Spleen (tissue), 7 donors: Measurements from ENCODE around the gene ACSF3.

ENCODE experiments used
- CTCF ChIP-seq, 11 experiments: fragments of 200-600 bp in 7 of 11; fragments of 450-650 bp in 4 of 11; sonication (generic) in 4 of 11; IDR thresholded peaks in 8 of 11; conservative IDR thresholded peaks in 3 of 11; 1 replicate in 7 of 11; 2 replicates in 4 of 11; pipeline versions ENCODE4 v1.4.0 to v1.8.0; 2016 to 2021; ENCODE audit warnings: antibody characterized with exemption in 11 of 11, inconsistent platforms in 4 of 11, mild to moderate bottlenecking in 1 of 11
- POLR2A ChIP-seq, 3 donors: fragments of 450-650 bp; IDR thresholded peaks; one replicate each; pipeline ENCODE4 v1.5.1; 2017; ENCODE audit warnings: antibody characterized with exemption in 3 of 3, mild to moderate bottlenecking in 1 of 3
- POLR2AphosphoS5 ChIP-seq, 3 donors: sonication (generic); formaldehyde crosslinking; IDR thresholded peaks; one replicate each; pipeline ENCODE4 v1.5.1; 2017; ENCODE audit warnings: antibody characterized with exemption in 3 of 3
- donor health status: DM: no; HTN: no; CAD: no; lungs with moderate emphysema.
- donor health status: DM: no; HTN: no; CAD: no.
- donor health status: DM: no; HTN: no; CAD: no.

- TF ChIP-seq POLR2A (IDR thresholded peaks at IDR 0.05) (no peak), CTCF (IDR thresholded peaks at IDR 0.05 in 8 of 11, conservative IDR thresholded peaks at IDR 0.05 in 3 of 11) (no peak), POLR2AphosphoS5 (IDR thresholded peaks at IDR 0.05) (peak; percentile 27 to 70 (median 47))
Measured at GRCh38 chr16:89155851-89156739, 62.4 kb downstream of the ACSF3 start.
